ENCODE results near the gene UCP2.
A peak's percentile ranks its signal among the peaks of the same experiment; 100 is the strongest.
"Not testable (repeated sequence)": the region's sequence is repeated elsewhere in the genome, so short reads cannot be mapped to it uniquely, and the experiment has no call there.

The UCP2 gene

GRCh38 chr11:73939096-73939495, 43.5 kb downstream of the UCP2 start:
- DNase-seq = no peak

GRCh38 chr11:73936047-73936446, 46.6 kb downstream of the UCP2 start:
- DNase-seq = not testable (repeated sequence)

GRCh38 chr11:73932781-73933180, 49.9 kb downstream of the UCP2 start:
- no peak for DNase-seq

- no peak for DNase-seq
Observed at GRCh38 chr11:73931951-73932350, 50.7 kb downstream of the UCP2 start.

GRCh38 chr11:73931039-73931645, 51.5 kb downstream of the UCP2 start:
- peak; percentile 40 for DNase-seq

GRCh38 chr11:73929388-73929787, 53.3 kb downstream of the UCP2 start:
- no peak for DNase-seq
